Peyer's patch (tissue), 4 donors: ENCODE measurements around the gene SCTR.

Source experiments
- CTCF ChIP-seq, 6 experiments: fragments of 450-650 bp in 4 of 6; fragments of 200-600 bp in 2 of 6; sonication (generic) in 1 of 6; IDR thresholded peaks; one replicate each; pipeline ENCODE4 v1.5.1; 2017 to 2019; ENCODE audit warnings: antibody characterized with exemption in 6 of 6, mild to moderate bottlenecking in 3 of 6, moderate library complexity in 1 of 6
- POLR2A ChIP-seq, 2 donors: fragments of 450-650 bp; IDR thresholded peaks; one replicate each; pipeline ENCODE4 v1.5.1; 2017; ENCODE audit warnings: antibody characterized with exemption in 2 of 2, mild to moderate bottlenecking in 2 of 2, moderate library complexity in 2 of 2

GRCh38 chr2:119480184-119480583, 44.1 kb downstream of the SCTR start:
- no peak for TF ChIP-seq CTCF (IDR thresholded peaks at IDR 0.05)
- no peak for TF ChIP-seq POLR2A (IDR thresholded peaks at IDR 0.05)
